Subcutaneous abdominal adipose tissue (tissue), 5 donors: ENCODE results near the gene URI1.

ENCODE experiments used
- H3K27ac ChIP-seq: one replicate; pipeline ENCODE4 v1.7.0; 2013; ENCODE audit warnings: low read depth, mild to moderate bottlenecking, inconsistent platforms, low read length, moderate library complexity
- H3K27me3 ChIP-seq, 5 donors: one replicate each; pipeline ENCODE4 v1.7.0; 2013; ENCODE audit warnings: low read length in 5 of 5, inconsistent platforms in 1 of 5; ENCODE audit not compliant: control insufficient read depth in 5 of 5, insufficient read depth in 4 of 5
- H3K36me3 ChIP-seq, 5 donors: one replicate each; pipeline ENCODE4 v1.7.0; 2013; ENCODE audit warnings: low read length in 5 of 5; ENCODE audit not compliant: control insufficient read depth in 5 of 5, insufficient read depth in 5 of 5
- H3K4me1 ChIP-seq, 5 donors: one replicate each; pipeline ENCODE4 v1.7.0; 2013; ENCODE audit warnings: low read length in 5 of 5, mild to moderate bottlenecking in 3 of 5, moderate library complexity in 1 of 5; ENCODE audit not compliant: control insufficient read depth in 5 of 5, insufficient read depth in 5 of 5
- H3K4me3 ChIP-seq, 5 donors: one replicate each; pipeline ENCODE4 v1.7.0; 2013; ENCODE audit warnings: low read length in 5 of 5, low read depth in 1 of 5
- H3K9ac ChIP-seq, 5 donors: one replicate each; pipeline ENCODE4 v1.7.0; 2013; ENCODE audit warnings: low read length in 5 of 5, mild to moderate bottlenecking in 4 of 5, moderate library complexity in 3 of 5
- H3K9me3 ChIP-seq, 5 donors: one replicate each; pipeline ENCODE4 v1.7.0; 2013; ENCODE audit warnings: low read length in 5 of 5; ENCODE audit not compliant: control insufficient read depth in 5 of 5
- donor health status: healthy.
- donor health status: healthy.
- donor health status: healthy.
- donor health status: healthy.
- donor health status: healthy.

The URI1 gene

GRCh38 chr19:29985196-29985595 lies 43.2 kb downstream of the URI1 start:
- Histone ChIP-seq H3K9ac (no peak overlapping the region), H3K4me1 (peaks cover 0 to 7% (median 0%) of the 10 kb centered on the region in 5 donors)

DNA sequence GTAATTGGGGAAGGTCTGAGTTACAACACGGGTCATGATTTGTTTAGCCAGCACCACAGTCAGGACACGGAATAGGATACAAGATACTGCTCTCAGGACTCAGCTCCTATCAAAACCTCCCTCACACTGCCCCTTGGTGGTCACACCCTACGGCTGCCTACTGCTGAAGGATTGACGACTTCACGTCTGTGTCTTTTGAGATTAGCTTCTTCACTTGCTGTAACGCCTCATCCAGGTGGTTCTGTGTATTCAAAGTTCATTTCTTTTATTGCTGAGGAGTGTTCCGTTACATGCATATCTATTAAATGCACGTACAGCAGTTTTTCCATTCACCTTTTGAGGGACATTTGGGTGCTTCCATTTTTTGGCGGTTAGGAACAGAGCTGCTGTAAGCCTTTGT lies 46.3 kb downstream of the URI1 start:
- Histone ChIP-seq H3K27me3 (no peaks in the 10 kb centered on the region), H3K9me3 (peaks cover 0 to 6% (median 3%) of the 10 kb centered on the region in 5 donors), H3K4me1 (peaks cover 0 to 7% (median 0%) of the 10 kb centered on the region in 5 donors), H3K4me3 (no peak overlapping the region), H3K36me3 (peaks cover 5 to 11% (median 7%) of the 10 kb centered on the region in 5 donors), H3K27ac (no peak overlapping the region), H3K9ac (no peak overlapping the region)

More at GRCh38 chr19:29985196-29985595, 43.2 kb downstream of the URI1 start:
- H3K27ac ChIP-seq = no peak overlapping the region
- H3K36me3 ChIP-seq = peaks cover 5 to 11% (median 7%) of the 10 kb centered on the region in 5 donors
- H3K9me3 ChIP-seq = no peaks in the 10 kb centered on the region
- no peaks in the 10 kb centered on the region for H3K27me3 ChIP-seq
- no peak overlapping the region for H3K4me3 ChIP-seq

DNA sequence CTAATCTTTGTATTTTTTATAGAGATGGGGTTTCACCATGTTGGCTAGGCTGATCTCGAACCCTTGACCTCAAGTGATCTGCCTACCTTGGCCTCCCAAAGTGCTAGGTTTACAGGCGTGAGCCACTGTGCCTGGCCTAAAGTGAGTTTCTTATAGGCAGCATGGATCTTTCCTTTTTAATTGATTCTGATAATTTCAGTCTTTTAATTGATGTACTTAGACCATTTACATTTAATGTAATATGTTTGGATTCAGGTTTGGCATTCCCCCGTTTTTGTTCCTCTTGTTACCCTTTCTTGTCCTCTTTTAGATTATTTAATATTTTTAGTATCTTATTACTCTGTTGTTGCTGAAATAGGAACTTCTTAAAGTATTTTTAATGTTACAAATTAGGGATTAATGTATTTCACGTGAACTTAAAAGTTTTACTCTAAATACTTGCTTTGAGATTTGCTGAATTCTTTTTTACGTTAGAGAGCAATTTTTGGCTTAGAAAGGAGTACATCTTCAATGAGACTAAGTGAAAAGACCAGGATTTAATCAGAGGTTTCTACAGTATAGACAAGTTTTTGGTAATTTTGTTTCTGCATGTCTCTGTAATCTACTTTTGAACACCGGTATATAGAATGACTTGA lies 50.3 kb downstream of the URI1 start:
- H3K4me1 ChIP-seq = no peaks in the 10 kb centered on the region
- H3K4me3 ChIP-seq = no peak overlapping the region
- H3K27me3 ChIP-seq = no peaks in the 10 kb centered on the region
- no peak overlapping the region for H3K9ac ChIP-seq
- H3K9me3 ChIP-seq = peaks cover 0 to 14% (median 11%) of the 10 kb centered on the region in 5 donors
- H3K27ac ChIP-seq = no peak overlapping the region
- peaks cover 0 to 7% (median 6%) of the 10 kb centered on the region in 5 donors for H3K36me3 ChIP-seq

DNA sequence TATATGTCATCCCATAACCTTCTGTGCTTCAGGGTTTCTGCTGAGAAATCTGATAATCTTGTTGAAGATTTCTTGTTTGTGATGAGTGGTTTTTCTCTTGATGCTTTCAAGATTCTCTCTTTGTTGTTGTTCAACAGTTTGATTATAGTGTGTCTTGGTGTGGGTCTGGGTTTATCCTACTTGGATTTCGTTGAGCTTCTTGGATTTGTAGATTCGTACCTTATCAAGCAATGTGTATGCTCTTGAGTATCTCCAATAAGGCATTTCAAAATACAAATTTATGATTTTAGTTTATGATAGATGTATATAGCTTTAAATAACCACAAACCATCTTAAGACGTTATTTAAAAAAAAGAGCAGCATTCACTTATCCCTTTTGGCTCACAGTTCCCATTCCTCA lies 57.5 kb downstream of the URI1 start:
- Histone ChIP-seq H3K36me3 (peaks cover 0 to 16% (median 0%) of the 10 kb centered on the region in 5 donors), H3K4me1 (peaks cover 0 to 2% (median 0%) of the 10 kb centered on the region in 5 donors), H3K9me3 (peaks cover 2 to 26% (median 6%) of the 10 kb centered on the region in 5 donors), H3K27me3 (no peaks in the 10 kb centered on the region), H3K27ac (no peak overlapping the region), H3K9ac (no peak overlapping the region), H3K4me3 (no peak overlapping the region)

- no peaks in the 10 kb centered on the region for H3K27me3 ChIP-seq
- H3K4me3 ChIP-seq = no peak overlapping the region
- H3K27ac ChIP-seq = no peak overlapping the region
- H3K9ac ChIP-seq = no peak overlapping the region
- H3K4me1 ChIP-seq = peaks cover 0 to 2% (median 0%) of the 10 kb centered on the region in 5 donors
- peaks cover 0 to 17% (median 1%) of the 10 kb centered on the region in 5 donors for H3K36me3 ChIP-seq
- H3K9me3 ChIP-seq = peaks cover 0 to 22% (median 6%) of the 10 kb centered on the region in 5 donors
Measured at GRCh38 chr19:30000862-30001261, 58.8 kb downstream of the URI1 start.

DNA sequence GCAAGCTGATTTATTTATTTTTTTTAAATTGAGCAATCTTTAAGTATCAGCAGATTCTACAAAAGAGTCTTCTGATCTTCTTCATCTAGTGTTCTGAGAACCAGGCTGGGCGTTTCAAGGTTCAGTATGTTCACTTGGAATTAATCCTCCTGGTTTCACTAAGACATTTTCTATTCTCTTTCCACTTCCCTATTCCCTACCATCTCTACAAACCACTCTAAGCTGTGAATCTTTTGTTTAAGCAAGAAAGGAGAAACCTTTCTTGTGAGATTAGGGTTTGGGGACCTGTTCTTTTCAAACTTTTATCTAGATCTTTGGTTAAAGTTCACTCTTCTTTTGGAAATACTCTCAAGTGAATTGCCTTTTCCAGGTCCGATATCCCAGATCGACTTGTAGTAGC lies 59.3 kb downstream of the URI1 start:
- H3K4me3 ChIP-seq = no peak overlapping the region
- peaks cover 0 to 18% (median 5%) of the 10 kb centered on the region in 5 donors for H3K9me3 ChIP-seq
- H3K27ac ChIP-seq = no peak overlapping the region
- no peaks in the 10 kb centered on the region for H3K27me3 ChIP-seq
- H3K4me1 ChIP-seq = peaks cover 0 to 2% (median 0%) of the 10 kb centered on the region in 5 donors
- H3K36me3 ChIP-seq = peaks cover 3 to 20% (median 5%) of the 10 kb centered on the region in 5 donors
- no peak overlapping the region for H3K9ac ChIP-seq

DNA sequence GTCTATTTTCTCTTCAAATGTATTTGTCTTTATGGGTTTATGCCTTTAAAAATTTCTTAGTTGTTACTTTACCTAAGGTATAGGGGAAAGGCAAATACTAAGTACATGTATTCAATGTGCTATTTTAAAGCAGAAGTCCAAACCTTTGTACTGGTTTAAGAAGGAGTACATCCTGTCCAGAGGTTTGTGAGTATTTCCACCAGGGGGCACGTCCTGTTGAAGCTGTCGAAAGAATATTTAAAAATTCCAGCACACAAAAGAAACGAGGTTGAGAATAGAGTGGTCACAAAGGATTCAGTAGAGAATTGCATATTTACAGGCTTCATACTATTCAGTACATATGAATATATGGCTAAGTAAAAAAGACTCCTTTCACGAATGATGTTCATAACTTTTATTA lies 59.8 kb downstream of the URI1 start:
- Histone ChIP-seq H3K36me3 (peaks cover 3 to 22% (median 7%) of the 10 kb centered on the region in 5 donors), H3K27ac (no peak overlapping the region), H3K4me1 (peaks cover 0 to 2% (median 0%) of the 10 kb centered on the region in 5 donors), H3K9me3 (peaks cover 0 to 14% (median 3%) of the 10 kb centered on the region in 5 donors), H3K27me3 (no peaks in the 10 kb centered on the region), H3K9ac (no peak overlapping the region), H3K4me3 (no peak overlapping the region)

DNA sequence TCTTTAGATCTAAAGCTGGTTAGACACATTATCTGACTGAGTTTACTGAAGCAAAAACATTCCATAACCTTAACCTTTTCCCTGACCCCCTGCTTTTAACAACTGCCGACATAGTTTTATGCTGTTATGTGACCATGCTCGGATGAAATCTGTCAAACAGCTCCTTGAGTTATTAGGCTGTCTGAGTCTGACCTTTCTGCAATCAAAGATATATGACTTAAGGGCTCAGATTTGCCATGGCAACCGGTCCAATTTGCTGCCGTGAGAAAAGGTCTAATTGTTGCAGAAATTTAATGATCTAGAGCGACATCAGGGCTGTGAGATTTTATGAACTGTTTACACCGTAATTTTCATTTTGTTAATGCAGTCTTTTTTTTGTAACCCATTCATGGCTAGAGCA lies 61.8 kb downstream of the URI1 start:
- Histone ChIP-seq H3K27ac (no peak overlapping the region), H3K36me3 (peaks cover 4 to 26% (median 13%) of the 10 kb centered on the region in 5 donors), H3K9ac (no peak overlapping the region), H3K4me1 (peaks cover 0 to 2% (median 0%) of the 10 kb centered on the region in 5 donors), H3K4me3 (no peak overlapping the region), H3K27me3 (no peaks in the 10 kb centered on the region), H3K9me3 (peaks cover 0 to 14% (median 3%) of the 10 kb centered on the region in 5 donors)

DNA sequence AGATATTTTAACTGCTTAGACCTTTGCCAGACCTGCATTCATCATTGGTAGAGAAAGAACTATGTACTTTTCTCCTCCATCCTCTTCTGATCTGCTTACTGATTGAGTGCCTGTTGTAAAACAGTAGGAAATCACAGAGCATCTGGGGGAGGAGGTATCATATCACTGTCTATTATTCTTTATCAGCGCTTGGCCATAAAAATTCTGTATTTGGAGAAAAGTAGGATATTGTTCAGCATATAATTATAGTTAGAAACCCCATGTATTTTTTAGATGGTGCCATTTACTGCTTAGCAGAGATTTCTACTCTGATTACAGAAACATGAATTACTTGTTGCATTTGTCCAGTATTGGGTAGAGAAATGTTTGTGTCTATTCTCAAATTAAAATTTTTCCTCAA lies 62.4 kb downstream of the URI1 start:
- Histone ChIP-seq H3K9ac (no peak overlapping the region), H3K27ac (no peak overlapping the region), H3K9me3 (peaks cover 0 to 14% (median 3%) of the 10 kb centered on the region in 5 donors), H3K36me3 (peaks cover 9 to 22% (median 15%) of the 10 kb centered on the region in 5 donors), H3K4me1 (peaks cover 0 to 2% (median 0%) of the 10 kb centered on the region in 5 donors), H3K4me3 (no peak overlapping the region), H3K27me3 (no peaks in the 10 kb centered on the region)

GRCh38 chr19:30006207-30006606 lies 64.2 kb downstream of the URI1 start:
- H3K9ac ChIP-seq = no peak overlapping the region

More at GRCh38 chr19:30006207-30006606, 64.2 kb downstream of the URI1 start:
- no peaks in the 10 kb centered on the region for H3K4me1 ChIP-seq
- H3K27ac ChIP-seq = no peak overlapping the region
- peaks cover 0 to 4% (median 0%) of the 10 kb centered on the region in 5 donors for H3K9me3 ChIP-seq
- H3K27me3 ChIP-seq = no peaks in the 10 kb centered on the region
- peaks cover 14 to 31% (median 23%) of the 10 kb centered on the region in 5 donors for H3K36me3 ChIP-seq
- H3K4me3 ChIP-seq = no peak overlapping the region
